HepG2 (cell line): Measurements from ENCODE around the gene ST6GAL2. TPM values are rescaled to one million over a fixed set of nuclear protein-coding genes. Genes with fewer than 3 reads are reported as not detected.

Source experiments
- ATAC-seq: fragments of 200-7000 bp; cut with Tn5 transposase; 3 replicates; pipeline ENCODE4 v1.9.1; 2020; ENCODE audit warnings: mild to moderate bottlenecking, moderate library complexity
- BruUV-seq: library from RNA; stranded (reverse); fragments of 400-500 nt; replicated peaks from 2 replicates; lab custom pipeline; 2021; lab: Mats Ljungman, UMichigan
- CTCF ChIA-PET: fragments of 300-600 bp; formaldehyde crosslinking; extraction: SDS; loops from one replicate; lab custom pipeline; 2021; ENCODE audit warnings: low total read pairs, inconsistent platforms, low intra/inter-chr PET ratio; lab: Yijun Ruan, JAX
- POLR2A ChIA-PET: fragments of 350-600 bp; sonication (Branson Sonifier 250); formaldehyde crosslinking; loops from one replicate; lab custom pipeline; 2020; ENCODE audit warnings: antibody characterized with exemption, inconsistent platforms; lab: Yijun Ruan, JAX
- DNase-seq: peaks from one replicate; pipeline ENCODE4 v3.0.0-alpha.2; 2015; ENCODE audit warnings: low spot score
- FAIRE-seq: peaks from 3 replicates; lab custom pipeline; 2011; peaks lifted over from hg19 to GRCh38; lab: Jason Lieb, UNC
- H2AFZ ChIP-seq: one replicate; pipeline ENCODE4 v1.6.1; 2011; ENCODE audit warnings: low read length, inconsistent platforms
- H3K27ac ChIP-seq: fragments of 300-600 bp; 3 replicates; pipeline ENCODE4 v1.8.0; 2011; ENCODE audit warnings: mixed run types, mild to moderate bottlenecking, mixed read lengths, low read length, inconsistent platforms; ENCODE audit not compliant: insufficient read depth; ENCODE audit errors: extremely low read length
- H3K27me3 ChIP-seq, 2 experiments: fragments of 200-600 bp in 1 of 2; 2 replicates in 1 of 2; 3 replicates in 1 of 2; pipeline versions ENCODE4 v1.6.0 to v1.8.0; 2011; ENCODE audit warnings: low read length in 2 of 2, mild to moderate bottlenecking in 2 of 2, moderate library complexity in 2 of 2, inconsistent platforms in 1 of 2; ENCODE audit not compliant: insufficient read depth in 2 of 2, control insufficient read depth in 1 of 2
- H3K36me3 ChIP-seq, 2 experiments: fragments of 200-600 bp in 1 of 2; replicated peaks in 1 of 2; 2 replicates in 1 of 2; 3 replicates in 1 of 2; pipeline versions ENCODE4 v1.5.1 to v1.8.0; 2011; ENCODE audit warnings: low read length in 2 of 2, inconsistent platforms in 1 of 2; ENCODE audit not compliant: insufficient read depth in 2 of 2, control insufficient read depth in 1 of 2
- H3K4me1 ChIP-seq: 2 replicates; pipeline ENCODE4 v1.5.1; 2012; ENCODE audit warnings: low read length, inconsistent platforms; ENCODE audit not compliant: insufficient read depth
- H3K4me2 ChIP-seq: 2 replicates; pipeline ENCODE4 v1.6.0; 2011; ENCODE audit warnings: low read depth, low read length, inconsistent platforms
- H3K4me3 ChIP-seq, 3 experiments: fragments of 200-600 bp in 1 of 3; sonication (generic), shearing (Covaris generic) in 1 of 3; replicated peaks in 1 of 3; 2 replicates each; pipeline ENCODE4 v1.5.1; 2011 to 2016; ENCODE audit warnings: low read length in 3 of 3, inconsistent platforms in 2 of 3, low read depth in 2 of 3, mild to moderate bottlenecking in 2 of 3, control low read depth in 1 of 3, mixed read lengths in 1 of 3; ENCODE audit not compliant: insufficient read depth in 1 of 3
- H3K79me2 ChIP-seq: one replicate; pipeline ENCODE4 v1.6.1; 2011; ENCODE audit warnings: low read length, inconsistent platforms; ENCODE audit not compliant: insufficient read depth
- H3K9ac ChIP-seq: 2 replicates; pipeline ENCODE4 v1.6.0; 2011; ENCODE audit warnings: mild to moderate bottlenecking, low read depth, low read length, inconsistent platforms; ENCODE audit not compliant: insufficient read depth
- H3K9me3 ChIP-seq: 2 replicates; pipeline ENCODE4 v1.5.1; 2012; ENCODE audit warnings: mild to moderate bottlenecking, low read length
- H4K20me1 ChIP-seq: 2 replicates; pipeline ENCODE4 v1.6.0; 2011; ENCODE audit warnings: inconsistent platforms, mild to moderate bottlenecking, low read length, moderate library complexity; ENCODE audit not compliant: insufficient read depth
- CHD4 ChIP-seq: fragments of 200-600 bp; sonication (generic); IDR thresholded peaks from 2 replicates; pipeline ENCODE4 v1.7.0; 2017; ENCODE audit warnings: mild to moderate bottlenecking, low read length, borderline replicate concordance
- MNT ChIP-seq: fragments of 450-650 bp; IDR thresholded peaks from 2 replicates; pipeline ENCODE4 v1.6.1; 2016
- TFDP2 ChIP-seq: sonication (generic); formaldehyde crosslinking; IDR thresholded peaks from 2 replicates; pipeline ENCODE4 v1.4.0; 2020; ENCODE audit warnings: missing genetic modification reagents
- ZNF20 ChIP-seq: sonication (generic); formaldehyde crosslinking; IDR thresholded peaks from 2 replicates; pipeline ENCODE4 v1.4.0; 2020; ENCODE audit warnings: mild to moderate bottlenecking, moderate library complexity, missing genetic modification reagents
- ZNF282 ChIP-seq: fragments of 450-650 bp; IDR thresholded peaks from 2 replicates; pipeline ENCODE4 v1.6.1; 2018; ENCODE audit not compliant: partially characterized antibody
- ZNF646 ChIP-seq: sonication (generic); formaldehyde crosslinking; IDR thresholded peaks from 2 replicates; pipeline ENCODE4 v1.9.0; 2021; ENCODE audit warnings: mild to moderate bottlenecking, missing genetic modification reagents
- WGBS: methylation state at CpG from one replicate; pipeline ENCODE4 v1.1.6; 2017; ENCODE audit warnings: low lambda C conversion rate; 5-methylcytosine and 5-hydroxymethylcytosine counted together
- in situ Hi-C: cut with HindIII; loops from 2 replicates; pipeline ENCODE4 v1.10.0; 2017; ENCODE audit warnings: low pct_unique_long_range_greater_than_20kb; ENCODE audit not compliant: extremely low pct_ligation_motif_present
- intact Hi-C: fragments of 100-400 bp; cut with micrococcal nuclease; formaldehyde crosslinking; loops from one replicate; pipeline ENCODE4 v1.10.0; 2022; ENCODE audit not compliant: unreplicated experiment
- polyA plus RNA-seq, 8 experiments: library from polyadenylated mRNA; depleted of rRNA in 3 of 8; stranded (reverse) in 7 of 8; unstranded in 1 of 8; fragments of >200 nt; fragmentation: Illumina TruSeq in 4 of 8; extraction: Trizol in 4 of 8; gene quantifications; 2 replicates each; pipeline versions ENCODE4 v1.2.1 to v1.2.3, GENCODE V29; 2011 to 2016; ENCODE audit warnings: low read depth in 4 of 8, missing spikeins in 1 of 8, mixed read lengths in 1 of 8; ENCODE audit not compliant: insufficient read depth in 1 of 8
- total RNA-seq, 5 experiments: library from RNA; depleted of rRNA; stranded (reverse); fragments of >200 nt; fragmentation: Illumina TruSeq; extraction: Trizol; gene quantifications; 2 replicates each; pipeline ENCODE4 v1.2.3, GENCODE V29; 2016; ENCODE audit warnings: low read depth in 1 of 5

ST6GAL2 gene
- total and polyA plus RNA-seq, 2 of the 13 experiments (the other 11 are each of a cell fraction or from before 2014, with no cell fraction given), result not detected

GRCh38 chr2:106878206-106878605 is 7.8 kb downstream of the ST6GAL2 start (continued):
- TF ChIP-seq ZNF20, result no peak

- intact Hi-C loops (no loop called here), in situ Hi-C loops (no loop called here)
- Histone ChIP-seq H3K4me2 (no peak overlapping the region), H3K36me3 (no peaks in the 10 kb centered on the region), H4K20me1 (no peaks in the 10 kb centered on the region), H3K9me3 (no peaks in the 10 kb centered on the region), H3K27ac (no peak overlapping the region), H3K9ac (no peak overlapping the region), H3K79me2 (no peaks in the 10 kb centered on the region), H3K4me3 (no peak overlapping the region), H3K4me1 (no peaks in the 10 kb centered on the region), H2AFZ (no peak overlapping the region), H3K27me3 (no peaks in the 10 kb centered on the region)
- ChIA-PET POLR2A (no interaction called here), CTCF (no interaction called here)
- no peak for ATAC-seq
- WGBS, result 8% methylated on average over 5 of the region's 5 CpGs
- no peak for DNase-seq
- TF ChIP-seq MNT (peak; percentile 57), ZNF282 (no peak)
- no peak for FAIRE-seq
- BruUV-seq, result no TSS peak
These were observed 9.3 kb downstream of the ST6GAL2 start for GRCh38 chr2:106876699-106877098.

- ATAC-seq (no peak; the same call in 2 of the 3 replicates), DNase-seq (no peak), FAIRE-seq (no peak)
- H3K9ac ChIP-seq, result no peak overlapping the region
- H3K27ac ChIP-seq, result no peak overlapping the region
- no peak overlapping the region for H3K4me2 ChIP-seq
- H3K4me1 ChIP-seq, result no peaks in the 10 kb centered on the region
- ChIA-PET POLR2A (no interaction called here), CTCF (no interaction called here)
- in situ Hi-C loops (no loop called here), intact Hi-C loops (no loop called here)
- no peaks in the 10 kb centered on the region for H3K79me2 ChIP-seq
- H3K9me3 ChIP-seq, result no peaks in the 10 kb centered on the region
- H4K20me1 ChIP-seq, result no peaks in the 10 kb centered on the region
- WGBS, result 10% methylated on average over 7 of the region's 8 CpGs
- H3K4me3 ChIP-seq, result no peak overlapping the region
- BruUV-seq, result no TSS peak
- H2AFZ ChIP-seq, result no peak overlapping the region
- no peaks in the 10 kb centered on the region for H3K36me3 ChIP-seq
- no peaks in the 10 kb centered on the region; a peak in 1 of 5 replicates for H3K27me3 ChIP-seq
- TF ChIP-seq ZNF646 (CRISPR knock-in tag), result no peak
- TF ChIP-seq CHD4, result no peak
- TF ChIP-seq TFDP2 (CRISPR knock-in tag), result no peak
These were observed 16.3 kb downstream of the ST6GAL2 start for GRCh38 chr2:106869512-106870275.
